OCI-LY1 (cell line): ENCODE results near the gene CDK5RAP2.

ENCODE experiments used
- CTCF ChIP-seq: fragments of 200-600 bp; sonication (generic), shearing (Covaris generic); IDR thresholded peaks from 2 replicates; pipeline ENCODE4 v1.5.1; 2017; ENCODE audit warnings: mild to moderate bottlenecking, antibody characterized with exemption, low read length, moderate library complexity, mixed read lengths
- EZH2 ChIP-seq: fragments of 200-600 bp; sonication (generic), shearing (Covaris generic); IDR thresholded peaks from 2 replicates; pipeline ENCODE4 v1.8.0; 2017; ENCODE audit warnings: borderline replicate concordance, mixed run types, mild to moderate bottlenecking, antibody characterized with exemption, low read length, moderate library complexity, mixed read lengths

- TF ChIP-seq CTCF: no peak
- no peak for TF ChIP-seq EZH2
Measured at GRCh38 chr9:120609636-120610035, 29.7 kb upstream of the CDK5RAP2 start.
